Progenitor cell of endocrine pancreas (in vitro differentiated cells): Measurements from ENCODE around the gene PSORS1C1. TPM values are rescaled to one million over a fixed set of nuclear protein-coding genes. Genes with fewer than 3 reads are reported as not detected.

Experiments
- DNase-seq: peaks from one replicate; pipeline ENCODE4 v3.0.0; 2021; ENCODE audit warnings: low spot score; ENCODE audit not compliant: unreplicated experiment
- H3K27ac Mint-ChIP-seq: 2 replicates; pipeline ENCODE4 v1.8.0; 2021; ENCODE audit warnings: mild to moderate bottlenecking, moderate library complexity, mixed read lengths
- H3K27me3 Mint-ChIP-seq: 2 replicates; pipeline ENCODE4 v1.8.0; 2021; ENCODE audit warnings: mixed read lengths
- H3K36me3 Mint-ChIP-seq: 2 replicates; pipeline ENCODE4 v1.8.0; 2022; ENCODE audit warnings: mixed read lengths; ENCODE audit not compliant: insufficient read depth
- H3K4me1 Mint-ChIP-seq: 2 replicates; pipeline ENCODE4 v1.8.0; 2021; ENCODE audit warnings: low read depth, mixed read lengths
- H3K4me3 Mint-ChIP-seq: 2 replicates; pipeline ENCODE4 v1.8.0; 2021; ENCODE audit warnings: low read depth, mild to moderate bottlenecking, moderate library complexity, mixed read lengths
- H3K9me3 Mint-ChIP-seq: 2 replicates; pipeline ENCODE4 v1.8.0; 2021; ENCODE audit warnings: low read depth, mixed read lengths
- CTCF ChIP-seq: fragments of 200-600 bp; sonication (generic); IDR thresholded peaks from one replicate; pipeline ENCODE4 v1.5.0; 2021; ENCODE audit warnings: antibody characterized with exemption, mild to moderate bottlenecking; ENCODE audit not compliant: unreplicated experiment
- total RNA-seq: library from RNA; stranded (reverse); gene quantifications from 2 replicates; pipeline ENCODE4 v1.2.1, GENCODE V29; 2021

PSORS1C1 gene
- total RNA-seq, 1 donor from 2014 or later = not detected

- Mint-ChIP-seq H3K4me1 (peaks cover 1% of the 10 kb centered on the region), H3K27ac (no peak overlapping the region), H3K4me3 (no peak overlapping the region), H3K36me3 (no peaks in the 10 kb centered on the region), H3K27me3 (peaks cover 31% of the 10 kb centered on the region), H3K9me3 (no peaks in the 10 kb centered on the region)
- DNase-seq = no peak
- TF ChIP-seq CTCF = no peak
Observed at GRCh38 chr6:31111712-31112111, 2.9 kb upstream of the PSORS1C1 start.

GRCh38 chr6:31112478-31112877 lies 2.1 kb upstream of the PSORS1C1 start, which contains the start of gene C6orf15:
TSS of gene C6orf15 (minus strand) at chr6:31112575. CDS start at chr6:31112555, 20 bp downstream.
- Mint-ChIP-seq H3K4me3 (no peak within 1 kb of the TSS), H3K27ac (no peak within 1 kb of the TSS), H3K27me3 (peaks cover 31% of the 10 kb centered on the region), H3K9me3 (no peaks in the 10 kb centered on the region), H3K36me3 (no peaks in the 10 kb centered on the region), H3K4me1 (peaks cover 1% of the 10 kb centered on the region)
- no peak for DNase-seq
- TF ChIP-seq CTCF = no peak

- peaks cover 35% of the 10 kb centered on the region for H3K27me3 Mint-ChIP-seq
- H3K9me3 Mint-ChIP-seq = no peaks in the 10 kb centered on the region
- no peak overlapping the region for H3K4me3 Mint-ChIP-seq
- no peak for TF ChIP-seq CTCF
- peaks cover 1% of the 10 kb centered on the region for H3K4me1 Mint-ChIP-seq
- H3K27ac Mint-ChIP-seq = no peak overlapping the region
- no peak for DNase-seq
- no peaks in the 10 kb centered on the region for H3K36me3 Mint-ChIP-seq
Observed at GRCh38 chr6:31113861-31114540, 599 bp upstream of the PSORS1C1 start.

- H3K9me3 Mint-ChIP-seq = no peaks in the 10 kb centered on the region
- no peak for TF ChIP-seq CTCF
- H3K27ac Mint-ChIP-seq = peak overlapping the region; percentile 43
- H3K4me3 Mint-ChIP-seq = no peak overlapping the region
- H3K36me3 Mint-ChIP-seq = no peaks in the 10 kb centered on the region
- no peak for DNase-seq
- H3K27me3 Mint-ChIP-seq = peaks cover 29% of the 10 kb centered on the region
- H3K4me1 Mint-ChIP-seq = peaks cover 1% of the 10 kb centered on the region
Observed at GRCh38 chr6:31114970-31115849, 610 bp downstream of the PSORS1C1 start.

- peaks cover 1% of the 10 kb centered on the region for H3K4me1 Mint-ChIP-seq
- H3K36me3 Mint-ChIP-seq = no peaks in the 10 kb centered on the region
- no peaks in the 10 kb centered on the region for H3K9me3 Mint-ChIP-seq
- peaks cover 20% of the 10 kb centered on the region for H3K27me3 Mint-ChIP-seq
- no peak overlapping the region for H3K4me3 Mint-ChIP-seq
- H3K27ac Mint-ChIP-seq = no peak overlapping the region
- TF ChIP-seq CTCF = no peak
- DNase-seq = no peak
Observed at GRCh38 chr6:31115941-31116560, 1.5 kb downstream of the PSORS1C1 start.
